NCI-H446 (cell line): ENCODE measurements around the gene GRB2.
"Not testable (repeated sequence)": the region's sequence is repeated elsewhere in the genome, so short reads cannot be mapped to it uniquely, and the experiment has no call there.

ENCODE experiments used
- DNase-seq, 2 experiments: peaks; one replicate each; lab custom pipeline; 2025; lab: John Stamatoyannopoulos, UW

GRB2 gene

GRCh38 chr17:75405365-75406221 is at the start of gene GRB2:
Gene GRB2 (minus strand): TSS chr17:75405678. CDS start chr17:75393628, 12,050 bp downstream.
- DNase-seq: peak; percentile 92 to 98

GRCh38 chr17:75454672-75455071 is 49.2 kb upstream of the GRB2 start:
- DNase-seq: not testable (repeated sequence)

- no peak for DNase-seq
Measured at GRCh38 chr17:75454193-75454592, 48.7 kb upstream of the GRB2 start.

- DNase-seq: no peak
Measured at GRCh38 chr17:75450270-75450669, 44.8 kb upstream of the GRB2 start.

- no peak for DNase-seq
Measured at GRCh38 chr17:75447951-75448856, 42.7 kb upstream of the GRB2 start.

GRCh38 chr17:75445896-75446295 is 40.4 kb upstream of the GRB2 start:
- DNase-seq: not testable (repeated sequence)

GRCh38 chr17:75445296-75445695 is 39.8 kb upstream of the GRB2 start:
- no peak for DNase-seq

GRCh38 chr17:75442168-75443103 is 37.0 kb upstream of the GRB2 start:
- no peak for DNase-seq

GRCh38 chr17:75440738-75441448 is 35.4 kb upstream of the GRB2 start:
- no peak for DNase-seq

- DNase-seq: no peak
Measured at GRCh38 chr17:75439287-75439686, 33.8 kb upstream of the GRB2 start.

- not testable (repeated sequence) for DNase-seq
Measured at GRCh38 chr17:75437404-75437803, 31.9 kb upstream of the GRB2 start.

- not testable (repeated sequence) for DNase-seq
Measured at GRCh38 chr17:75434433-75434832, 29.0 kb upstream of the GRB2 start.

- no peak for DNase-seq
Measured at GRCh38 chr17:75433218-75433783, 27.8 kb upstream of the GRB2 start.

- no peak for DNase-seq
Measured at GRCh38 chr17:75430159-75430974, 24.9 kb upstream of the GRB2 start.

GRCh38 chr17:75428543-75429469 is 23.3 kb upstream of the GRB2 start:
- DNase-seq: no peak

GRCh38 chr17:75418531-75418930 is 13.1 kb upstream of the GRB2 start:
- no peak for DNase-seq

- DNase-seq: no peak
Measured at GRCh38 chr17:75417054-75417580, 11.6 kb upstream of the GRB2 start.

GRCh38 chr17:75416006-75416405 is 10.5 kb upstream of the GRB2 start:
- no peak for DNase-seq
